Motor neuron (in vitro differentiated cells): ENCODE data around the gene TICAM1. TPM values are rescaled to one million over a fixed set of nuclear protein-coding genes. Genes with fewer than 3 reads are reported as not detected.

Source experiments
- ATAC-seq, 8 experiments: fragments of 200-7000 bp; cut with Tn5 transposase; replicated peaks in 6 of 8; 2 replicates each; pipeline ENCODE4 v1.8.0; 2021; ENCODE audit warnings: mild to moderate bottlenecking in 8 of 8, moderate library complexity in 8 of 8
- H3K27ac ChIP-seq, 2 donors: fragments of 250-450 bp; sonication (Bioruptor Pico); 2 replicates each; pipeline ENCODE4 v1.9.0; 2021; ENCODE audit warnings: antibody characterized with exemption in 2 of 2, mild to moderate bottlenecking in 2 of 2, moderate library complexity in 1 of 2
- H3K4me1 ChIP-seq, 2 donors: fragments of 250-450 bp; sonication (Bioruptor Pico); replicated peaks in 1 of 2; 2 replicates each; pipeline ENCODE4 v1.6.1; 2021; ENCODE audit warnings: antibody characterized with exemption in 2 of 2, mild to moderate bottlenecking in 2 of 2, moderate library complexity in 1 of 2
- H3K4me3 ChIP-seq, 5 donors: fragments of 250-450 bp; sonication (Bioruptor Pico); 2 replicates each; pipeline ENCODE4 v1.9.0; 2021; ENCODE audit warnings: antibody characterized with exemption in 5 of 5, mild to moderate bottlenecking in 5 of 5, moderate library complexity in 4 of 5
- WGBS, 10 experiments: fragments of 450-650 bp; shearing (Covaris generic); methylation state at CpG; one replicate each; pipeline ENCODE4 v1.0.0; 2022; 5-methylcytosine and 5-hydroxymethylcytosine counted together
- in situ Hi-C, 9 experiments: fragments of 400-800 bp; cut with MboI; loops; one replicate each; pipeline ENCODE4 v1.15.0; 2021; ENCODE audit warnings: low sequenced_read_pairs in 9 of 9, low pct_unique_long_range_greater_than_20kb in 2 of 9; ENCODE audit not compliant: unreplicated experiment in 9 of 9
- total RNA-seq, 8 experiments: library from RNA; unstranded; fragments of 300-600 nt; gene quantifications; 2 replicates each; pipeline versions ENCODE4 v1.2.3 to v1.2.4, GENCODE V29; 2022

The TICAM1 gene
- total RNA-seq: 1 to 10 TPM in 3 of 8 experiments, under 1 TPM in 5; 0.11 to 7.0 (median 0.72) TPM

GRCh38 chr19:4831304-4831978, at the start of gene TICAM1:
TSS of gene TICAM1 (minus strand) at chr19:4831712. CDS start at chr19:4818377, 13,335 bp downstream.
- Histone ChIP-seq H3K27ac (no peak within 1 kb of the TSS), H3K4me3 (peak within 1 kb of the TSS; percentile 11 to 41 (median 30)), H3K4me1 (no peaks in the 10 kb centered on the region)
- ATAC-seq: peak; percentile 53 to 95 (median 83)
- in situ Hi-C loops: no loop called here
- WGBS, 10 experiments: 0 to 17% (median 7%) methylated on average over 1 to 5 of the region's 52 CpGs; no CpG with 5 or more reads in 7 of the 10 experiments

- 93 to 100% (median 97%) methylated on average over 2 to 8 of the region's 11 CpGs; no CpG with 5 or more reads in 5 of the 10 experiments for WGBS, 10 experiments
- no peak overlapping the region for H3K27ac ChIP-seq
- no peak overlapping the region for H3K4me3 ChIP-seq
- in situ Hi-C loops: loop anchor here in 1 of 9 experiments (10.0 kb wide), 1 partner anchor 156 kb away; no protein-coding TSS in a partner anchor
- ATAC-seq: no peak
- H3K4me1 ChIP-seq: peaks cover 5 to 8% of the 10 kb centered on the region in 2 donors
Measured at GRCh38 chr19:4879041-4879440, 47.5 kb upstream of the TICAM1 start.

- peak in 4 of 8 experiments; percentile 8 to 16 (median 12) for ATAC-seq
- H3K4me3 ChIP-seq: no peak overlapping the region
Measured at GRCh38 chr19:4878491-4878968, 47.0 kb upstream of the TICAM1 start.

GRCh38 chr19:4877753-4878490, 46.4 kb upstream of the TICAM1 start:
- peak in 5 of 8 experiments; percentile 19 to 44 (median 41) for ATAC-seq
- Histone ChIP-seq H3K4me3 (no peak overlapping the region), H3K27ac (no peak overlapping the region), H3K4me1 (peaks cover 5 to 8% of the 10 kb centered on the region in 2 donors)
- in situ Hi-C loops: loop anchor here in 1 of 9 experiments (10.0 kb wide), 1 partner anchor 157 kb away; no protein-coding TSS in a partner anchor
- 38 to 67% (median 58%) methylated on average over 3 to 6 of the region's 30 CpGs; no CpG with 5 or more reads in 7 of the 10 experiments for WGBS, 10 experiments

More at GRCh38 chr19:4878491-4878968, 47.0 kb upstream of the TICAM1 start:
- WGBS, 10 experiments: 50 to 70% methylated on average over 2 of the region's 23 CpGs; no CpG with 5 or more reads in 8 of the 10 experiments
- in situ Hi-C loops: loop anchor here in 1 of 9 experiments (10.0 kb wide), 1 partner anchor 156 kb away; no protein-coding TSS in a partner anchor
- no peak overlapping the region for H3K27ac ChIP-seq
- peaks cover 5 to 8% of the 10 kb centered on the region in 2 donors for H3K4me1 ChIP-seq

GRCh38 chr19:4873930-4874329, 42.4 kb upstream of the TICAM1 start:
- Histone ChIP-seq H3K4me1 (peaks cover 5 to 8% of the 10 kb centered on the region in 2 donors), H3K4me3 (no peak overlapping the region), H3K27ac (no peak overlapping the region)
- in situ Hi-C loops: loop anchor here in 1 of 9 experiments (10.0 kb wide), 1 partner anchor 161 kb away; no protein-coding TSS in a partner anchor
- 60 to 100% (median 94%) methylated on average over 1 to 3 of the region's 3 CpGs; no CpG with 5 or more reads in 2 of the 10 experiments for WGBS, 10 experiments
- ATAC-seq: no peak

GRCh38 chr19:4871711-4872110, 40.2 kb upstream of the TICAM1 start:
- WGBS, 10 experiments: 10 to 100% (median 85%) methylated on average over 1 to 3 of the region's 6 CpGs
- no peak for ATAC-seq
- H3K27ac ChIP-seq: no peak overlapping the region
- in situ Hi-C loops: loop anchor here in 1 of 9 experiments (10.0 kb wide), 1 partner anchor 163 kb away; no protein-coding TSS in a partner anchor
- no peak overlapping the region for H3K4me3 ChIP-seq
- no peaks in the 10 kb centered on the region for H3K4me1 ChIP-seq

GRCh38 chr19:4870025-4870700, 38.7 kb upstream of the TICAM1 start:
- 0 to 94% (median 58%) methylated on average over 1 to 3 of the region's 10 CpGs; no CpG with 5 or more reads in 4 of the 10 experiments for whole genome bisulfite sequencing, 10 experiments
- in situ Hi-C loops: loop anchor here in 1 of 9 experiments (10.0 kb wide), 1 partner anchor 165 kb away; no protein-coding TSS in a partner anchor
- H3K27ac ChIP-seq: no peak overlapping the region
- no peak overlapping the region for H3K4me3 ChIP-seq
- no peaks in the 10 kb centered on the region for H3K4me1 ChIP-seq
- ATAC-seq: peak in 3 of 8 experiments; percentile 53 to 60 (median 58)

GRCh38 chr19:4868286-4868834, 36.8 kb upstream of the TICAM1 start:
- in situ Hi-C loops: no loop called here
- H3K4me3 ChIP-seq: no peak overlapping the region
- H3K27ac ChIP-seq: no peak overlapping the region
- no peak for ATAC-seq
- 29 to 100% (median 100%) methylated on average over 1 to 7 of the region's 10 CpGs for WGBS, 10 experiments
- no peaks in the 10 kb centered on the region for H3K4me1 ChIP-seq

GRCh38 chr19:4867534-4868285, 36.2 kb upstream of the TICAM1 start, which contains the start of gene PLIN3:
TSS of gene PLIN3 (minus strand) at chr19:4867667. CDS start at chr19:4861394, 6,273 bp downstream.
- H3K4me3 ChIP-seq: peak within 1 kb of the TSS; percentile 52 to 96 (median 72)
- H3K4me1 ChIP-seq: no peaks in the 10 kb centered on the region
- 0 to 89% (median 60%) methylated on average over 1 to 5 of the region's 46 CpGs; no CpG with 5 or more reads in 5 of the 10 experiments for WGBS, 10 experiments
- ATAC-seq: peak; percentile 63 to 95 (median 90)
- in situ Hi-C loops: no loop called here
- H3K27ac ChIP-seq: peak within 1 kb of the TSS in 1 of 2 donors; percentile 11

GRCh38 chr19:4866595-4867424, 35.3 kb upstream of the TICAM1 start:
- no peaks in the 10 kb centered on the region for H3K4me1 ChIP-seq
- H3K4me3 ChIP-seq: peak overlapping the region; percentile 52 to 96 (median 72)
- peak in 3 of 8 experiments; percentile 2 to 6 (median 2) for ATAC-seq
- in situ Hi-C loops: no loop called here
- 0 to 40% (median 13%) methylated on average over 1 to 3 of the region's 22 CpGs; no CpG with 5 or more reads in 5 of the 10 experiments for whole genome bisulfite sequencing, 10 experiments
- peak overlapping the region in 1 of 2 donors; percentile 11 for H3K27ac ChIP-seq

GRCh38 chr19:4861147-4861546, 29.6 kb upstream of the TICAM1 start:
- WGBS, 10 experiments: 80 to 100% (median 91%) methylated on average over 1 to 7 of the region's 10 CpGs; no CpG with 5 or more reads in 5 of the 10 experiments
- in situ Hi-C loops: no loop called here
- H3K4me1 ChIP-seq: no peaks in the 10 kb centered on the region
- H3K27ac ChIP-seq: no peak overlapping the region
- peak in 2 of 8 experiments; percentile 3 to 7 for ATAC-seq
- H3K4me3 ChIP-seq: no peak overlapping the region
